ENCODE results near the gene PSMD8.

DNA sequence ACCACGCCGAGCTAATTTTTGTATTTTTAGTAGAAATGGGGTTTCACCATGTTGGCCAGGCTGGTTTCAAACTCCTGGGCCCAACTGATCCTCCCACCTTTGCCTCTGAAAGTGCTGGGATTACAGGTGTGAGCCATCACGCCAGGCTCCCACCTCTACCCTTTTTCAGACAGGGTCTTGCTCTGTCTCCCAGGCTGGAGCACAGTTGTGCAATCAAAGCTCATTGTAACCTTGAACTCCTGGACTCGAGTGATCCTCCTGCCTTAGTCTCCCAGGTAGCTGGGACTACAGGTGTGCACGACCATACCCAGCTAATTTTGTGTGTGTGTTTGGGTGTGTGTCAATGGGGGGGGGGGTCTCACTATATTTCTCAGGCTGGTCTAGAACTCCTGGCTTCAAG, 49.9 kb downstream of the PSMD8 start:
- TF ChIP-seq, protein P1, sequence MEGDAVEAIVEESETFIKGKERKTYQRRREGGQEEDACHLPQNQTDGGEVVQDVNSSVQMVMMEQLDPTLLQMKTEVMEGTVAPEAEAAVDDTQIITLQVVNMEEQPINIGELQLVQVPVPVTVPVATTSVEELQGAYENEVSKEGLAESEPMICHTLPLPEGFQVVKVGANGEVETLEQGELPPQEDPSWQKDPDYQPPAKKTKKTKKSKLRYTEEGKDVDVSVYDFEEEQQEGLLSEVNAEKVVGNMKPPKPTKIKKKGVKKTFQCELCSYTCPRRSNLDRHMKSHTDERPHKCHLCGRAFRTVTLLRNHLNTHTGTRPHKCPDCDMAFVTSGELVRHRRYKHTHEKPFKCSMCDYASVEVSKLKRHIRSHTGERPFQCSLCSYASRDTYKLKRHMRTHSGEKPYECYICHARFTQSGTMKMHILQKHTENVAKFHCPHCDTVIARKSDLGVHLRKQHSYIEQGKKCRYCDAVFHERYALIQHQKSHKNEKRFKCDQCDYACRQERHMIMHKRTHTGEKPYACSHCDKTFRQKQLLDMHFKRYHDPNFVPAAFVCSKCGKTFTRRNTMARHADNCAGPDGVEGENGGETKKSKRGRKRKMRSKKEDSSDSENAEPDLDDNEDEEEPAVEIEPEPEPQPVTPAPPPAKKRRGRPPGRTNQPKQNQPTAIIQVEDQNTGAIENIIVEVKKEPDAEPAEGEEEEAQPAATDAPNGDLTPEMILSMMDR (IDR thresholded peaks at IDR 0.05): no peak
- TF ChIP-seq POLR2A (IDR thresholded peaks at IDR 0.05): no peak
